KMS-11 (cell line): ENCODE measurements around the gene ARHGEF37.
"Not testable (repeated sequence)": the region's sequence is repeated elsewhere in the genome, so short reads cannot be mapped to it uniquely, and the experiment has no call there.

Experiments used
- H2AFZ ChIP-seq: fragments of 200-600 bp; sonication (generic); 2 replicates; pipeline ENCODE4 v1.6.1; 2016; ENCODE audit warnings: antibody characterized with exemption, mixed run types, low read depth
- H3K27ac ChIP-seq: fragments of 200-600 bp; sonication (generic); 2 replicates; pipeline ENCODE4 v1.6.1; 2016; ENCODE audit warnings: mild to moderate bottlenecking, mixed run types
- H3K27me3 ChIP-seq: fragments of 200-600 bp; sonication (generic); 2 replicates; pipeline ENCODE4 v1.6.1; 2017; ENCODE audit warnings: mild to moderate bottlenecking, low read depth, mixed run types, moderate library complexity; ENCODE audit not compliant: insufficient read depth
- H3K36me3 ChIP-seq: fragments of 200-600 bp; sonication (generic); 2 replicates; pipeline ENCODE4 v1.6.1; 2017; ENCODE audit warnings: mild to moderate bottlenecking, mixed run types; ENCODE audit not compliant: insufficient read depth
- H3K4me1 ChIP-seq: fragments of 200-600 bp; sonication (generic); 2 replicates; pipeline ENCODE4 v1.6.1; 2016; ENCODE audit warnings: mild to moderate bottlenecking, low read depth, mixed run types; ENCODE audit not compliant: poor library complexity, severe bottlenecking
- H3K4me2 ChIP-seq: fragments of 200-600 bp; sonication (generic); 2 replicates; pipeline ENCODE4 v1.7.0; 2016; ENCODE audit warnings: mild to moderate bottlenecking, mixed run types
- H3K4me3 ChIP-seq: fragments of 200-600 bp; sonication (generic); IDR thresholded peaks from 2 replicates; pipeline ENCODE4 v1.6.1; 2017; ENCODE audit warnings: low read depth, low read length, mixed read lengths; ENCODE audit not compliant: insufficient read depth
- H3K79me2 ChIP-seq: fragments of 200-600 bp; sonication (generic); 2 replicates; pipeline ENCODE4 v1.6.1; 2016; ENCODE audit warnings: low read depth, mixed run types; ENCODE audit not compliant: insufficient read depth
- H3K9ac ChIP-seq: fragments of 200-600 bp; sonication (generic); 2 replicates; pipeline ENCODE4 v1.6.1; 2016; ENCODE audit warnings: mild to moderate bottlenecking, mixed run types
- H4K20me1 ChIP-seq: fragments of 200-600 bp; sonication (generic); 2 replicates; pipeline ENCODE4 v1.6.1; 2016; ENCODE audit warnings: mild to moderate bottlenecking, mixed run types; ENCODE audit not compliant: insufficient read depth
- CTCF ChIP-seq: fragments of 200-600 bp; sonication (generic); conservative IDR thresholded peaks from 2 replicates; pipeline ENCODE4 v1.6.1; 2017; ENCODE audit warnings: low read depth, mild to moderate bottlenecking, antibody characterized with exemption, low read length, moderate library complexity, mixed read lengths

ARHGEF37 gene

GRCh38 chr5:149667829-149668330 is 86.6 kb downstream of the ARHGEF37 start:
- Histone ChIP-seq H3K9ac (no peak overlapping the region), H3K36me3 (no peaks in the 10 kb centered on the region), H3K27me3 (no peaks in the 10 kb centered on the region), H2AFZ (peak overlapping the region; percentile 29), H3K79me2 (no peaks in the 10 kb centered on the region), H4K20me1 (no peaks in the 10 kb centered on the region), H3K27ac (no peak overlapping the region), H3K4me3 (no peak overlapping the region), H3K4me1 (no peaks in the 10 kb centered on the region), H3K4me2 (no peak overlapping the region)
- peak; percentile 60 for TF ChIP-seq CTCF

GRCh38 chr5:149669273-149669672 is 88.0 kb downstream of the ARHGEF37 start:
- H3K4me3 ChIP-seq, H3K79me2 ChIP-seq, H4K20me1 ChIP-seq, H2AFZ ChIP-seq, H3K27ac ChIP-seq, H3K27me3 ChIP-seq, H3K4me2 ChIP-seq, H3K36me3 ChIP-seq, H3K9ac ChIP-seq, H3K4me1 ChIP-seq: not testable (repeated sequence)

GRCh38 chr5:149671544-149671943 is 90.2 kb downstream of the ARHGEF37 start:
- Histone ChIP-seq H3K36me3 (no peaks in the 10 kb centered on the region), H2AFZ (no peak overlapping the region), H3K9ac (no peak overlapping the region), H3K4me3 (no peak overlapping the region), H3K4me1 (no peaks in the 10 kb centered on the region), H4K20me1 (no peaks in the 10 kb centered on the region), H3K4me2 (no peak overlapping the region), H3K79me2 (no peaks in the 10 kb centered on the region), H3K27ac (no peak overlapping the region), H3K27me3 (no peaks in the 10 kb centered on the region)
- TF ChIP-seq CTCF, result no peak

GRCh38 chr5:149672701-149673476 is 91.6 kb downstream of the ARHGEF37 start:
- TF ChIP-seq CTCF, result no peak
- Histone ChIP-seq H3K4me2 (no peak overlapping the region), H3K4me1 (no peaks in the 10 kb centered on the region)

GRCh38 chr5:149674686-149675085 is 93.4 kb downstream of the ARHGEF37 start:
- TF ChIP-seq CTCF, result no peak
- Histone ChIP-seq H3K79me2 (no peaks in the 10 kb centered on the region), H3K9ac (no peak overlapping the region), H3K4me1 (no peaks in the 10 kb centered on the region), H3K27me3 (no peaks in the 10 kb centered on the region), H3K27ac (no peak overlapping the region), H3K36me3 (no peaks in the 10 kb centered on the region), H4K20me1 (no peaks in the 10 kb centered on the region), H2AFZ (no peak overlapping the region), H3K4me3 (no peak overlapping the region), H3K4me2 (no peak overlapping the region)

More at GRCh38 chr5:149672701-149673476, 91.6 kb downstream of the ARHGEF37 start:
- Histone ChIP-seq H3K36me3 (no peaks in the 10 kb centered on the region), H3K27me3 (no peaks in the 10 kb centered on the region), H3K79me2 (no peaks in the 10 kb centered on the region), H3K27ac (no peak overlapping the region), H2AFZ (no peak overlapping the region), H3K4me3 (no peak overlapping the region), H4K20me1 (no peaks in the 10 kb centered on the region), H3K9ac (no peak overlapping the region)
